ENCODE results near the gene ZNF316. TPM values are rescaled to one million over a fixed set of nuclear protein-coding genes. Genes with fewer than 3 reads are reported as not detected.

The ZNF316 gene
- total RNA-seq, 2 donors from 2014 or later = 16.1 to 23.9 TPM

DNA sequence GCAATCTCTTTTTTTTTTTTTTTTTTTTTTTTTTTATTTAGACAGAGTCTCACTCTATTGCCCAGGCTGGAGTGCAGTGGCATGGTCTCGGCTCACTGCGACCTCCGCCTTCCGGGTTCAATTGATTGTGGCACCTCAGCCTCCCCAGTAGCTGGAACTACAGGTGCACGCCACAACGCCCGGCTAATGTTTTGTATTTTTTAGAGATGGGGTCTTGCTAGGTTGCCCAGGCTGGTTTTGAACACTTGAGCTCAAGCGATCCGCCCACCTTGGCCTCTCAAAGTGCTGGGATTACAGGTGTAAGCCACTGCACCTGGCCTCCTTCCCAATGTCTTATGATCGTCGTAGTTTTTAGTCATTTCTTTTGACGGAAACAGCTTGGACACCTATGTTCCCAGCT, 28.3 kb upstream of the ZNF316 start:
- Histone ChIP-seq H3K4me3 (no peak overlapping the region), H3K36me3 (no peaks in the 10 kb centered on the region), H3K27me3 (no peaks in the 10 kb centered on the region), H3K27ac (no peak overlapping the region), H3K9me3 (no peaks in the 10 kb centered on the region), H3K9ac (ENCODE audit: low read depth in 2 of 2, low read length in 2 of 2) (no peak overlapping the region), H3K4me1 (no peaks in the 10 kb centered on the region)
- DNase-seq = no peak
- TF ChIP-seq, protein P1, sequence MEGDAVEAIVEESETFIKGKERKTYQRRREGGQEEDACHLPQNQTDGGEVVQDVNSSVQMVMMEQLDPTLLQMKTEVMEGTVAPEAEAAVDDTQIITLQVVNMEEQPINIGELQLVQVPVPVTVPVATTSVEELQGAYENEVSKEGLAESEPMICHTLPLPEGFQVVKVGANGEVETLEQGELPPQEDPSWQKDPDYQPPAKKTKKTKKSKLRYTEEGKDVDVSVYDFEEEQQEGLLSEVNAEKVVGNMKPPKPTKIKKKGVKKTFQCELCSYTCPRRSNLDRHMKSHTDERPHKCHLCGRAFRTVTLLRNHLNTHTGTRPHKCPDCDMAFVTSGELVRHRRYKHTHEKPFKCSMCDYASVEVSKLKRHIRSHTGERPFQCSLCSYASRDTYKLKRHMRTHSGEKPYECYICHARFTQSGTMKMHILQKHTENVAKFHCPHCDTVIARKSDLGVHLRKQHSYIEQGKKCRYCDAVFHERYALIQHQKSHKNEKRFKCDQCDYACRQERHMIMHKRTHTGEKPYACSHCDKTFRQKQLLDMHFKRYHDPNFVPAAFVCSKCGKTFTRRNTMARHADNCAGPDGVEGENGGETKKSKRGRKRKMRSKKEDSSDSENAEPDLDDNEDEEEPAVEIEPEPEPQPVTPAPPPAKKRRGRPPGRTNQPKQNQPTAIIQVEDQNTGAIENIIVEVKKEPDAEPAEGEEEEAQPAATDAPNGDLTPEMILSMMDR (IDR thresholded peaks at IDR 0.05) = no peak
- intact Hi-C loops (cut with DNase I) = no loop called here

GRCh38 chr7:6612819-6613218, 24.3 kb upstream of the ZNF316 start:
- Histone ChIP-seq H3K4me3 (no peak overlapping the region), H3K9ac (ENCODE audit: low read depth in 2 of 2, low read length in 2 of 2) (no peak overlapping the region), H3K27ac (no peak overlapping the region), H3K9me3 (no peaks in the 10 kb centered on the region), H3K36me3 (no peaks in the 10 kb centered on the region), H3K4me1 (no peaks in the 10 kb centered on the region), H3K27me3 (peaks cover 17% of the 10 kb centered on the region)
- TF ChIP-seq, protein P1 (IDR thresholded peaks at IDR 0.05) = no peak
- no peak for DNase-seq
- intact Hi-C loops (cut with DNase I) = no loop called here

DNA sequence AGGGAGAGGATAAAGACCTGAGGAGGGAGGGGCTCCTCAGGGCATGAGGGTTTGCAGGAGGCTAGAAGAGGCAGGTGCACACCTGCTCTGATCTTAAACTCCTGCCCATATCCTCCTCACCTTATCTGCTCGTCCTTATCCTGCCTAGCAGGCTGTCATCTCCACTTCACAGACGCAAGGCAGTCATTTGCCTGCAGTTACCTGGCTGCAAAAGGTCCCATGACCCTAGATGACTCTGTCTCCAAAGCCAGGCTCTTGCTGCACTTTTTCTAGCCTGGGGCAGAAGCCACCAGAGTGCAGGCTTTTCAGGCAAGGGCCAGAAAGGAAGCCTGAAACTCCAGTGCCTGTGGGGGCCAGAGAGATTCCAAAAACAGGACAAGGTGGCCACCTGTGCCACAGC, 23.4 kb upstream of the ZNF316 start:
- H3K4me3 ChIP-seq = no peak overlapping the region
- H3K27me3 ChIP-seq = peaks cover 17% of the 10 kb centered on the region
- intact Hi-C loops (cut with DNase I) = no loop called here
- H3K27ac ChIP-seq = no peak overlapping the region
- no peak overlapping the region for H3K9ac ChIP-seq (ENCODE audit: low read depth in 2 of 2, low read length in 2 of 2)
- TF ChIP-seq, protein P1 (IDR thresholded peaks at IDR 0.05) = no peak
- no peaks in the 10 kb centered on the region for H3K36me3 ChIP-seq
- no peaks in the 10 kb centered on the region for H3K9me3 ChIP-seq
- no peak for DNase-seq
- H3K4me1 ChIP-seq = no peaks in the 10 kb centered on the region

- Histone ChIP-seq H3K36me3 (no peaks in the 10 kb centered on the region), H3K4me1 (no peaks in the 10 kb centered on the region), H3K9ac (ENCODE audit: low read depth in 2 of 2, low read length in 2 of 2) (peak within 1 kb of the TSS; percentile 54 to 58), H3K9me3 (no peaks in the 10 kb centered on the region), H3K27ac (no peak within 1 kb of the TSS), H3K27me3 (peaks cover 17% of the 10 kb centered on the region), H3K4me3 (peak within 1 kb of the TSS; percentile 43)
- no peak for DNase-seq
- intact Hi-C loops (cut with DNase I) = no loop called here
- TF ChIP-seq, protein P1 (IDR thresholded peaks at IDR 0.05) = no peak
These were observed 22.0 kb upstream of the ZNF316 start, which contains the start of gene ZNF853 for GRCh38 chr7:6614953-6615722. Gene ZNF853 (plus strand): TSS chr7:6615610. CDS start chr7:6616175, 565 bp downstream.

DNA sequence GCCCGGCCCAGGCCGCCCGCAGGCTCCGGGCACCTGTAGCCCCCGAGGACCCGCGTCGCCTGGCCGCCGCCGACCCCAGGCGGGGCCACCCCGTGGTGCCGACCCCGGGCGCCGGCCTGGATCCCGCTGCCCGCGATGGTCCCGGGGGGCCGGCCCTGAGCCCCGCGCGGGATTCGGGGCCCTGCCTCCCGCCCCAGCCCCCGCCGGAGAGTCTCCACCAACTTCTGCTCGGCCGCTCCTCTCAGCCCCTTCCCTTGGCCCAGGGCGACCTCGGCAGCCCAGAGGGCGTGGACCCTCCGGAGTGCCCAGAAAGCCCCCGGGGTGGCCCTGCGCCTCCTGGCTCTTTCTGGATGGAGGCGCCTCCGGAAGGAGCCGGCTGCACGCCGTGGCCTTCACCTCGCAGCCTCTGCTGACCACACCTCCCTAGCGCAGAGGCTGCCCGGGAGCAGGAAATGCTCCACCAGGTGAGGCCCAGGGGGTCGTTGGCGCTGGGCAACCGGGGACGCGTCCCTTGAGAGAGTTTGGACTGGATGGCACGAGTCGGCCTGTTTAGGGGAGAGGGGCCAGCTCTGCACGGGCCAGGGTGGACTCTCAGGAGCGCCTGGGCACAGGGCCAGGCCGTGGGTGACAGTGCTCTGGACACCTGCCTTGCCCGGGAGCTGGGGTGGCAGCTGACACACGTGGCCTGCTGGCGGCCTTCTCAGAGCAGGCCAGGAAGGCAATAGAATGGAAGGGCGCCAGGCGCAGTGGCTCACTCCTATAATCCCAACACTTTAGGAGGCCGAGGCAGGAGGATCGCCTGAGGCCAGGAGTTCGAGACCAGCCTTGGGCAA, 21.2 kb upstream of the ZNF316 start:
- Histone ChIP-seq H3K4me3 (peak overlapping the region; percentile 43), H3K4me1 (no peaks in the 10 kb centered on the region), H3K27me3 (peaks cover 17% of the 10 kb centered on the region), H3K9ac (ENCODE audit: low read depth in 2 of 2, low read length in 2 of 2) (peak overlapping the region; percentile 54 to 58), H3K9me3 (no peaks in the 10 kb centered on the region), H3K27ac (no peak overlapping the region), H3K36me3 (no peaks in the 10 kb centered on the region)
- DNase-seq = no peak
- TF ChIP-seq, protein P1 (IDR thresholded peaks at IDR 0.05) = no peak
- intact Hi-C loops (cut with DNase I) = no loop called here
